Head of caudate nucleus (tissue), 42 donors: ENCODE data around the gene ZHX3.

Experiments
- DNase-seq, 42 donors: peaks; one replicate each; pipeline versions ENCODE4 v3.0.0 to v3.0.0-alpha.2; 2020 to 2021; ENCODE audit warnings: mixed read lengths in 7 of 42
- intact Hi-C: fragments of 100-400 bp; cut with DNase I; formaldehyde crosslinking; loops from one replicate; pipeline ENCODE4 v1.15.0; 2022

The ZHX3 gene

DNA sequence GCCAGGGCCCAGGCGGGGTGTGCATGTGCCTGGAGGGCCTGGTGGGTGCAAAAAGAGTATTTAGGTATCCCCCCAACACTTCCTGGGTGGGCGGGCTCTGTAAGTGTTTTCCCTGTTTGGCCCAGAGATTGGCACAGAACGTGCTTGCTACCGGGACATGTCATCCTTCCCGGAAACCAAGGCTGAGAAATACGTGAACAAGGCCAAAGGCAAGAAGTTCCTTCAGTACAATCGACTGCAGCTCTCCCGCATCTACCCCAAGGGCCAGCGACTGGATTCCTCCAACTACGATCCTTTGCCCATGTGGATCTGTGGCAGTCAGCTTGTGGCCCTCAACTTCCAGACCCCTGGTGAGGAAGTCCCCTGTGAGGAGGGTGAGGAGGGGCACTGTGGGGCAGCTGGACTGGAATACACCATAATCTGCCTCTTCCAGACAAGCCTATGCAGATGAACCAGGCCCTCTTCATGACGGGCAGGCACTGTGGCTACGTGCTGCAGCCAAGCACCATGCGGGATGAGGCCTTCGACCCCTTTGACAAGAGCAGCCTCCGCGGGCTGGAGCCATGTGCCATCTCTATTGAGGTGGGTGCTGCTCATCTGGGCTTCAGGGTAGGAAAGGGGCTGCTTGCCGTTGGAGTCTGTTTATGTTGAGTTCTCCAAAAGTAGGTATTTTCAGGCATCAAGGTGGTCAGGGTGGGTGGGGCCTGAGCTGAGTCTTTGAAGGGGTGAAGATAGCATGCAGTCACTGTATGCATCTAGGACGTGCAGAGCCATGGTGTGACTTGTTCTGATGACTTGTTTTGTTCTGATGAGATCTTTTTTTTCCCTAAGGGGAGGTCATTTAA lies 145.0 kb downstream of the ZHX3 start:
- DNase-seq: peak in 25 of 42 donors; percentile 4 to 48 (median 17)
- intact Hi-C loops: loop anchor here (2.0 to 10.0 kb wide), 4 partner anchors 60 to 242 kb away; partner anchors contain the start of gene LPIN3

- intact Hi-C loops: loop anchor here (2.0 to 10.0 kb wide), 4 partner anchors 61 to 243 kb away; partner anchors contain the start of gene LPIN3
- peak in 22 of 42 donors; percentile 0 to 34 (median 8) for DNase-seq
These were observed 145.7 kb downstream of the ZHX3 start for GRCh38 chr20:41171736-41172295.

GRCh38 chr20:41170386-41171105 lies 147.0 kb downstream of the ZHX3 start:
- intact Hi-C loops: loop anchor here (5.0 to 10.0 kb wide), 3 partner anchors 77 to 244 kb away; partner anchors contain the start of gene LPIN3
- peak in 26 of 42 donors; percentile 1 to 34 (median 9) for DNase-seq

- intact Hi-C loops: loop anchor here (5.0 to 10.0 kb wide), 3 partner anchors 77 to 245 kb away; partner anchors contain the start of gene LPIN3
- peak in 25 of 42 donors; percentile 1 to 36 (median 11) for DNase-seq
These were observed 147.7 kb downstream of the ZHX3 start for GRCh38 chr20:41169791-41170351.

- intact Hi-C loops: no loop called here
- peak in 9 of 42 donors; percentile 1 to 29 (median 5) for DNase-seq
These were observed 148.3 kb downstream of the ZHX3 start for GRCh38 chr20:41169162-41169690.

- intact Hi-C loops: no loop called here
- DNase-seq: peak in 12 of 42 donors; percentile 3 to 30 (median 10)
These were observed 149.0 kb downstream of the ZHX3 start for GRCh38 chr20:41168281-41169161.

- DNase-seq: peak in 8 of 42 donors; percentile 2 to 28 (median 8)
- intact Hi-C loops: no loop called here
These were observed 149.9 kb downstream of the ZHX3 start for GRCh38 chr20:41167481-41168253.

- intact Hi-C loops: no loop called here
These were observed 150.4 kb downstream of the ZHX3 start for GRCh38 chr20:41167118-41167470.

GRCh38 chr20:41166201-41167117 lies 151.1 kb downstream of the ZHX3 start:
- intact Hi-C loops: no loop called here
- peak in 9 of 42 donors; percentile 1 to 34 (median 8) for DNase-seq

More at GRCh38 chr20:41167118-41167470, 150.4 kb downstream of the ZHX3 start:
- peak in 6 of 42 donors; percentile 3 to 26 (median 14) for DNase-seq

DNA sequence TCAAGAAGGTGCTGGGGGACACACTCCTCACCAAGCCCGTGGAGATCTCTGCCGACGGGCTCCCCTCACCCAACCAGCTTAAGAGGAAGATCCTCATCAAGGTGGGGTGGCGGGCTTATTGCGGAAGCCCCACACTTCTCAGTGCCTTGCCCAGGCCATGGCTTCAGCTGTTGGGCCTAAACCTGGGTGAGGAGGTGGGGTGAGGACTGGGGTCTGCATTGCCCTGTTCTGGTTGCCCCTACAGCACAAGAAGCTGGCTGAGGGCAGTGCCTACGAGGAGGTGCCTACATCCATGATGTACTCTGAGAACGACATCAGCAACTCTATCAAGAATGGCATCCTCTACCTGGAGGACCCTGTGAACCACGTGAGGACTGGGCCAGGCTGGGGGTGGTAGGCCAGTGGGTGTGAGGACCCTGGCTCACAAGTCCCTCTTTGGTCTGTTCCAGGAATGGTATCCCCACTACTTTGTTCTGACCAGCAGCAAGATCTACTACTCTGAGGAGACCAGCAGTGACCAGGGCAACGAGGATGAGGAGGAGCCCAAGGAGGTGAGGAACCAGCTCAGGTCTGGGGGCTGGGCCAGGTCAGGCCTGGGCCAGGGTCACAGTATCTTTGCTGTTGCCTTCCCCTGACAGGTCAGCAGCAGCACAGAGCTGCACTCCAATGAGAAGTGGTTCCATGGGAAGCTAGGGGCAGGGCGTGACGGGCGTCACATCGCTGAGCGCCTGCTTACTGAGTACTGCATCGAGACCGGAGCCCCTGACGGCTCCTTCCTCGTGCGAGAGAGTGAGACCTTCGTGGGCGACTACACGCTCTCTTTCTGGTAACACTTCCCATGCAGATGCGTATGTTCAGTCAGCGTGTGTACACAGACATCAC lies 152.3 kb downstream of the ZHX3 start:
- intact Hi-C loops: no loop called here
- DNase-seq: peak in 4 of 42 donors; percentile 3 to 31 (median 24)

DNA sequence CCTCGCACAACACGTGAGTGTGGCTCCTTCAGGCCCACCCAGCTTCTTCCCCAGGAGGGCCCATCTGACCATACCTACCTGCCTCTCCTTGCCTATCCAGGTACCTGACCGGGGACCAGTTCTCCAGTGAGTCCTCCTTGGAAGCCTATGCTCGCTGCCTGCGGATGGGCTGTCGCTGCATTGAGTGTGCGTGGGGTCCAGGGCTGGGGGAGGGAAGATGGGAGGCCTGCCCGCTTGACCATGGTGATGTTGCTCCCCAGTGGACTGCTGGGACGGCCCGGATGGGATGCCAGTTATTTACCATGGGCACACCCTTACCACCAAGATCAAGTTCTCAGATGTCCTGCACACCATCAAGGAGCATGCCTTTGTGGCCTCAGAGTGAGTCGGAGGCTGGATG lies 153.7 kb downstream of the ZHX3 start:
- intact Hi-C loops: no loop called here
- no peak for DNase-seq

- DNase-seq: no peak
- intact Hi-C loops: no loop called here
These were observed 155.1 kb downstream of the ZHX3 start for GRCh38 chr20:41162396-41162795.

DNA sequence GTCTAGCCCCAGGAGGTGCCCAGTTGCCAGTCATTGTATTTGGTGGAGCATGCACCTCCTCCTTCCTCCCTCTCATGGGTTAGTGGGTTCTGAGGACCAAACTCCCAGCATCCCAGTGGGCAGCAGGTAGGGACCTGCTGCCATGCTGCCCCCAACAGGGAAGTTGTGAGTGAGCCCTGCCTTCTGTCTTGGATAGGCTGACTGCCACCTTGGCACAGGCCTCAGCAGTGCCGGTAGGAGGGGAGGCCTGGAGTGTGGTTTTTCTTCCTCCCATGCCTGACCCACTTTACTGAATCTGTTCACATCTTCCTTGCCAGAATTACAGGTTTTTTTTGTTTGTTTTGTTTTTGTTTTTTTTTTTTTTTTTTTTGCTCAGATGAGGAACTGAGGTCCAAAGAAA lies 155.6 kb downstream of the ZHX3 start:
- peak in 5 of 42 donors; percentile 42 to 65 (median 48) for DNase-seq
- intact Hi-C loops: no loop called here

DNA sequence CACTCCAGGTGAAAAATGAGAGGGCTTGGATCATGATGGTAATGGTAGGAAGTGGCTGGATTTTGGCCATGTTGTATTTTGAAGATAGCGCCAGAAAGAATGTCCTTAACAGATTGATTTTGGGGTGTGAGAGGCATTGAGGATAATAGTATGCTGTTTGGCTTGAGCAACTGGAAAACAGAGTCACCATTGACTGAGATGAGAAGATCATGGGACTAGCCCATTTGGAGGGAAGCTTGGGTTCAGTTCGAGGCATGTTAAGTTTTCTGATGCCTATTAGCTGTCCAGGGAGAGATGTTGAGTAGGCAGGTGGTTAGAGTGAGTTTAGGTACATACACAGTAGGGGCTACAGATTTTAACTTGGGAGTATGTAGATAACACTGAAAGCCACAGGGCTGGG lies 156.8 kb downstream of the ZHX3 start:
- no peak for DNase-seq
- intact Hi-C loops: no loop called here

GRCh38 chr20:41159547-41159946 lies 158.0 kb downstream of the ZHX3 start:
- no peak for DNase-seq
- intact Hi-C loops: no loop called here
